ENCODE measurements around the gene REPIN1.

Gene REPIN1

GRCh38 chr7:150372271-150373048 is 3.8 kb downstream of the REPIN1 start:
- Histone ChIP-seq H3K9ac (ENCODE audit: low read length) (no peak overlapping the region), H3K27me3 (replicated peaks; ENCODE audit: control insufficient read depth, insufficient read depth, low read length) (no peaks in the 10 kb centered on the region), H3K4me3 (ENCODE audit: low read length) (no peak overlapping the region), H3K9me3 (ENCODE audit: control insufficient read depth, low read length) (no peaks in the 10 kb centered on the region), H3K36me3 (ENCODE audit: control insufficient read depth, insufficient read depth, low read length, severe bottlenecking) (peaks cover 21% of the 10 kb centered on the region), H3K4me1 (ENCODE audit: control insufficient read depth, insufficient read depth, low read length) (peaks cover 23% of the 10 kb centered on the region)
- no peak for DNase-seq (ENCODE audit: low read depth)

GRCh38 chr7:150373049-150373801 is 4.6 kb downstream of the REPIN1 start:
- H3K9ac ChIP-seq (ENCODE audit: low read length): no peak overlapping the region
- H3K27me3 ChIP-seq (replicated peaks; ENCODE audit: control insufficient read depth, insufficient read depth, low read length): no peaks in the 10 kb centered on the region
- peaks cover 26% of the 10 kb centered on the region for H3K4me1 ChIP-seq (ENCODE audit: control insufficient read depth, insufficient read depth, low read length)
- no peak for DNase-seq (ENCODE audit: low read depth)
- peaks cover 21% of the 10 kb centered on the region for H3K36me3 ChIP-seq (ENCODE audit: control insufficient read depth, insufficient read depth, low read length, severe bottlenecking)
- no peak overlapping the region for H3K4me3 ChIP-seq (ENCODE audit: low read length)
- no peaks in the 10 kb centered on the region for H3K9me3 ChIP-seq (ENCODE audit: control insufficient read depth, low read length)

- Histone ChIP-seq H3K9ac (ENCODE audit: low read length) (no peak overlapping the region), H3K27me3 (replicated peaks; ENCODE audit: control insufficient read depth, insufficient read depth, low read length) (no peaks in the 10 kb centered on the region), H3K4me1 (ENCODE audit: control insufficient read depth, insufficient read depth, low read length) (peaks cover 29% of the 10 kb centered on the region), H3K4me3 (ENCODE audit: low read length) (no peak overlapping the region), H3K36me3 (ENCODE audit: control insufficient read depth, insufficient read depth, low read length, severe bottlenecking) (peaks cover 21% of the 10 kb centered on the region), H3K9me3 (ENCODE audit: control insufficient read depth, low read length) (no peaks in the 10 kb centered on the region)
- DNase-seq (ENCODE audit: low read depth): no peak
These were observed 5.4 kb downstream of the REPIN1 start for GRCh38 chr7:150374026-150374425.

GRCh38 chr7:150374472-150374871 is 5.8 kb downstream of the REPIN1 start:
- no peaks in the 10 kb centered on the region for H3K9me3 ChIP-seq (ENCODE audit: control insufficient read depth, low read length)
- no peak overlapping the region for H3K4me3 ChIP-seq (ENCODE audit: low read length)
- H3K4me1 ChIP-seq (ENCODE audit: control insufficient read depth, insufficient read depth, low read length): peaks cover 26% of the 10 kb centered on the region
- no peaks in the 10 kb centered on the region for H3K27me3 ChIP-seq (replicated peaks; ENCODE audit: control insufficient read depth, insufficient read depth, low read length)
- peaks cover 21% of the 10 kb centered on the region for H3K36me3 ChIP-seq (ENCODE audit: control insufficient read depth, insufficient read depth, low read length, severe bottlenecking)
- no peak for DNase-seq (ENCODE audit: low read depth)
- H3K9ac ChIP-seq (ENCODE audit: low read length): no peak overlapping the region

GRCh38 chr7:150375662-150376521 is 7.3 kb downstream of the REPIN1 start:
- Histone ChIP-seq H3K36me3 (ENCODE audit: control insufficient read depth, insufficient read depth, low read length, severe bottlenecking) (peaks cover 21% of the 10 kb centered on the region), H3K9ac (ENCODE audit: low read length) (no peak overlapping the region), H3K27me3 (replicated peaks; ENCODE audit: control insufficient read depth, insufficient read depth, low read length) (no peaks in the 10 kb centered on the region), H3K4me3 (ENCODE audit: low read length) (no peak overlapping the region), H3K4me1 (ENCODE audit: control insufficient read depth, insufficient read depth, low read length) (peaks cover 18% of the 10 kb centered on the region), H3K9me3 (ENCODE audit: control insufficient read depth, low read length) (no peaks in the 10 kb centered on the region)
- no peak for DNase-seq (ENCODE audit: low read depth)

GRCh38 chr7:150376560-150376959 is 7.9 kb downstream of the REPIN1 start:
- Histone ChIP-seq H3K9ac (ENCODE audit: low read length) (no peak overlapping the region), H3K4me1 (ENCODE audit: control insufficient read depth, insufficient read depth, low read length) (peaks cover 13% of the 10 kb centered on the region), H3K4me3 (ENCODE audit: low read length) (no peak overlapping the region), H3K36me3 (ENCODE audit: control insufficient read depth, insufficient read depth, low read length, severe bottlenecking) (peaks cover 21% of the 10 kb centered on the region), H3K27me3 (replicated peaks; ENCODE audit: control insufficient read depth, insufficient read depth, low read length) (no peaks in the 10 kb centered on the region), H3K9me3 (ENCODE audit: control insufficient read depth, low read length) (no peaks in the 10 kb centered on the region)
- no peak for DNase-seq (ENCODE audit: low read depth)

GRCh38 chr7:150377196-150377595 is 8.6 kb downstream of the REPIN1 start:
- Histone ChIP-seq H3K36me3 (ENCODE audit: control insufficient read depth, insufficient read depth, low read length, severe bottlenecking) (peaks cover 21% of the 10 kb centered on the region), H3K9ac (ENCODE audit: low read length) (no peak overlapping the region), H3K27me3 (replicated peaks; ENCODE audit: control insufficient read depth, insufficient read depth, low read length) (no peaks in the 10 kb centered on the region), H3K4me1 (ENCODE audit: control insufficient read depth, insufficient read depth, low read length) (peaks cover 13% of the 10 kb centered on the region), H3K4me3 (ENCODE audit: low read length) (no peak overlapping the region), H3K9me3 (ENCODE audit: control insufficient read depth, low read length) (no peaks in the 10 kb centered on the region)
- no peak for DNase-seq (ENCODE audit: low read depth)

GRCh38 chr7:150377635-150378034 is 9.0 kb downstream of the REPIN1 start:
- H3K4me1 ChIP-seq (ENCODE audit: control insufficient read depth, insufficient read depth, low read length): peaks cover 13% of the 10 kb centered on the region
- H3K9me3 ChIP-seq (ENCODE audit: control insufficient read depth, low read length): no peaks in the 10 kb centered on the region
- no peak for DNase-seq (ENCODE audit: low read depth)
- H3K27me3 ChIP-seq (replicated peaks; ENCODE audit: control insufficient read depth, insufficient read depth, low read length): no peaks in the 10 kb centered on the region
- no peak overlapping the region for H3K9ac ChIP-seq (ENCODE audit: low read length)
- H3K36me3 ChIP-seq (ENCODE audit: control insufficient read depth, insufficient read depth, low read length, severe bottlenecking): peaks cover 18% of the 10 kb centered on the region
- no peak overlapping the region for H3K4me3 ChIP-seq (ENCODE audit: low read length)

- H3K9me3 ChIP-seq (ENCODE audit: control insufficient read depth, low read length): no peaks in the 10 kb centered on the region
- H3K4me1 ChIP-seq (ENCODE audit: control insufficient read depth, insufficient read depth, low read length): peaks cover 13% of the 10 kb centered on the region
- H3K36me3 ChIP-seq (ENCODE audit: control insufficient read depth, insufficient read depth, low read length, severe bottlenecking): peaks cover 12% of the 10 kb centered on the region
- peak; percentile 53 for DNase-seq (ENCODE audit: low read depth)
- H3K4me3 ChIP-seq (ENCODE audit: low read length): peak overlapping the region; percentile 86
- H3K9ac ChIP-seq (ENCODE audit: low read length): peak overlapping the region; percentile 99
- H3K27me3 ChIP-seq (replicated peaks; ENCODE audit: control insufficient read depth, insufficient read depth, low read length): no peaks in the 10 kb centered on the region
These were observed 9.7 kb downstream of the REPIN1 start for GRCh38 chr7:150378115-150378852.

- Histone ChIP-seq H3K36me3 (ENCODE audit: control insufficient read depth, insufficient read depth, low read length, severe bottlenecking) (peaks cover 5% of the 10 kb centered on the region), H3K4me3 (ENCODE audit: low read length) (peak within 1 kb of the TSS; percentile 86), H3K9ac (ENCODE audit: low read length) (peak within 1 kb of the TSS; percentile 99), H3K27me3 (replicated peaks; ENCODE audit: control insufficient read depth, insufficient read depth, low read length) (no peaks in the 10 kb centered on the region), H3K9me3 (ENCODE audit: control insufficient read depth, low read length) (no peaks in the 10 kb centered on the region), H3K4me1 (ENCODE audit: control insufficient read depth, insufficient read depth, low read length) (peaks cover 13% of the 10 kb centered on the region)
- peak; percentile 98 for DNase-seq (ENCODE audit: low read depth)
These were observed 10.3 kb downstream of the REPIN1 start, which contains the start of gene ZNF775 for GRCh38 chr7:150378853-150379440. Gene ZNF775 (plus strand): TSS chr7:150379330. CDS start chr7:150388471, 9,141 bp downstream.
